Fibroblast of peridontal ligament (primary cell): ENCODE measurements around the gene MORN5.

Source experiments
- DNase-seq: peaks from one replicate; pipeline ENCODE4 v3.0.0-alpha.2; 2010; ENCODE audit errors: extremely low read depth

The MORN5 gene

GRCh38 chr9:122191584-122191983, 31.9 kb downstream of the MORN5 start:
- DNase-seq = no peak

GRCh38 chr9:122192261-122192875, 32.7 kb downstream of the MORN5 start:
- DNase-seq = no peak

GRCh38 chr9:122192914-122193525, 33.3 kb downstream of the MORN5 start:
- no peak for DNase-seq

GRCh38 chr9:122193651-122194050, 33.9 kb downstream of the MORN5 start:
- DNase-seq = no peak

- DNase-seq = no peak
Observed at GRCh38 chr9:122195875-122196274, 36.2 kb downstream of the MORN5 start.

DNA sequence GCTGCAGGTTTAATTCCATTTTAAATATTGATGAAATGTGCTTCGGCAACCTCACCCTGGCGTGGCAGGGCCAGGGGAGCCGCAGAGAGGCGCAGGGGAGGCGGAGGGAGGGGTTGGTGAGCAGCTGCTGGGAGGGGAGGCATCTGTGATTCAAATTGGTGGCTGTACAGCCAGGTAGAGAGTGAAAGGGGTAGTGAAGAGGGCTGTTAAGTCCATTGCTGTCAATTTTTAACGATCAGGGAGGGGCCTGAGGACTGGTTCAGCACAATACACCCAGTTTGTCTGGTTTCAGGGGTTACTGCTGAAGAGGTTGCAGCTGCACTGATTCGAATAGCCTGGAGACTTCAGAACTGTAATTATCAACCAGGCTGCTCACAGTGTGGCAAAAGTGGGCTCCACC, 37.7 kb downstream of the MORN5 start:
- DNase-seq = no peak

- no peak for DNase-seq
Observed at GRCh38 chr9:122197882-122198281, 38.2 kb downstream of the MORN5 start.

DNA sequence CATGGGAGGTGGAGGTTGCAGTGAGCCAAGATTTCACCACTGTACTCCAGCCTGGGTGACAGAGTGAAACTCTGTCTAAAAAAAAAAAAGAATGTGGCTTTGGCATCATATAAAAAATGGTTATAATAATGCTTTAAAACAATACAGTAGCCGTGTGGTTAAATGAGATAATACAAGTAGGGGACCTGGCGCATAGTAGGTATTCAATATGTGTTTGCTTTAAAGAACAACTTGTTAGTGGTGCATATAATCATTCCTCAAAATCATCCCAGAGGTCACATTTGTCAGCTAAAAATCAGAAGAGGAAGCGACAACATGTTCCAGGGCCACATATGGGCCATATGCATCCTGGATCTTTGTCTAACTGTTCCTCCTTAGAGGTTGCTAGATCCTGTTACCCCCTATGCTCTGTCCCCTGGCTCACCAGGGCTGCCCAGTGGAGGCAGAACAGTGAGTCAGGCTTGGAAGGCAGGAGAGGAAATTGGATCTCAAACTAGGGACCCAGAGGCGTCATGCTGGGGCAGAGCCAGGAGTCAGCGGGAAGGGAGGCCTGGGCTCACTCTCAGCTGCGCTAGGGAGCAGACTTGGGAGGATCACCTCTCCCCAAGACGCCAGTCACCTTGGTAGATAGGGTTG, 41.4 kb downstream of the MORN5 start:
- peak; percentile 67 for DNase-seq

GRCh38 chr9:122201641-122202040, 41.9 kb downstream of the MORN5 start:
- peak; percentile 51 for DNase-seq

DNA sequence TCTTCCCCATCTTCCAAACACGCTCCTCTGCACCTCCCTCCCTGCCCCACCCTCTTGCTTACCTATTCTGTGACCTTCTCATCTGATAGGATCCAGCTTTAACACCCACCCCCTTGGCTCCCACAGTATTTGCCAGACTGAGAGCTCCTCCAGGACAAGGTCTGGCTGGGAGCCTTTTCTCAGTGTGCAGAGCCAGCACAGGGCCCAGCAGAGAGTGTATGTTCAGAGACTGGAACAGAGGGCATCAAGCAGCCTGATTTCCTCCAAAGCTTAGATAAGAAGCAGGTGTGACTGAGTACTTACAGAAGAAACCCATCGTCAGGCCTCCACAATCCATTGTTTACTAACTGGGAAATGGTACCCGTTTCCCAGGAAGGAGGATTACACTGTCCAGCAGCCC, 42.4 kb downstream of the MORN5 start:
- DNase-seq = no peak

- DNase-seq = no peak
Observed at GRCh38 chr9:122204055-122204454, 44.3 kb downstream of the MORN5 start.

DNA sequence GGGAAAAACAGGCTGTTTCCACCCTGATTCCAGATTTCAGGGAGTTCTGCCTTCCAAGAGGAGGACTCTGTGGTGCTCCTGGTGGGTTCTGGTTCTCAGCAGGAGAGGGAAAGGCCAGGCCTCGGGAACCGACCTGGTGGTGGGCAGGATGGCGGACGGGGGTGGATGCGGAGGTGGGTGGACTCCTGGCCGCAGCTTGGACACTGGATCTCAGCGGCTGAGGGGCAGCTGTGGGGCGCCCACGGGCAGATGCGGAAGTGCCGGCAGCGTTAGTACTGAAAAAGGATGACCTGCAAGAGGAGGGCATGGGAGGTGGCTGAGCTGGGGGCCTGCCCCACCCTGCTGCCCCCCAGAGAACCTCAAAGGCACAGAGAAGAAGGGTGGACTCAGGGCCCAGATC, 44.8 kb downstream of the MORN5 start:
- no peak for DNase-seq

GRCh38 chr9:122205176-122205575, 45.5 kb downstream of the MORN5 start:
- DNase-seq = no peak

DNA sequence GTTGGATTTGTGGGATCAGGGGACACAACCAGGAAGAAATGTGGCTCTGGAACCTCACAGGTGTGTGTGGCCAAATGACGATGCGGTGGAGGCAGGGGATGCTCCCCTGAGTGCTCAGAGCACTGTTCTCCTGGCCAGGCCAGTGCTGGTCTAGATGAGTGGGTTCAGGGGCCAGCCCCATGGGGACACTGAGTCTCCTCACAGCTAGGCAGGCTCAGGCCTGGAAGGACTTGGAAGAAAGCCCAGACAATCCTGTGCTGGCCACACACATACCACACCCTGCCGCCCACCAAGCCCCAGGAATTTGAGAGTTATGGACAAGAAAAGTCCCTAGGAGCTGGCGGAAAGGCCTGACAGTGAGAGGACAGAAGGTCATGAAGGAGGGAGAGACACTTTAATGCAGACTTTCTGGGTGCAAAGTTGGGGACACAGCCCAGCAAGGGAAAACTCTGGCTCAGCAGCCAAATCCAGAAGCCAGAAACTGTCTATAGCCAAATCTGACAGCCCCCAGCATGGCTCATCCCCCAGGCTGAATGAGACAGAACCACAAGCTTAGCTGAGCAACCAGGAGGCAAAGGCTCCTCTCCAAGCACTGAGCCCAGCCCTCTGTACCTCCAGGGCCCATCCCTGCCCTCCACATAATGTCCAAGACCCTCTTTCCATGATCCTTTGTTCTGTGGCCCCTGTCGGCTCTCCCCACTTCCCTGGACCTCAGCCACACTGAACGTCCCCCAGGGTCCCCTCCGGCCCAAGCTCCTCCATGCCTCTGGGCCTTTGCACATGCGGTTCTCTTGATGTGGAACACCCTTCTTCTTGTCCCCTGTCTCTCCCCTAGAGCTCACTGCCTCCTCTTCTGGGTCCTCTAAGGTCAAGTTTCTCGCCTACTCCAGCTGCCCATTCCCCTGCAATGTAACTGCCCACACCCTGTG, 46.7 kb downstream of the MORN5 start:
- DNase-seq = peak; percentile 87

- DNase-seq = no peak
Observed at GRCh38 chr9:122207096-122207495, 47.4 kb downstream of the MORN5 start.

DNA sequence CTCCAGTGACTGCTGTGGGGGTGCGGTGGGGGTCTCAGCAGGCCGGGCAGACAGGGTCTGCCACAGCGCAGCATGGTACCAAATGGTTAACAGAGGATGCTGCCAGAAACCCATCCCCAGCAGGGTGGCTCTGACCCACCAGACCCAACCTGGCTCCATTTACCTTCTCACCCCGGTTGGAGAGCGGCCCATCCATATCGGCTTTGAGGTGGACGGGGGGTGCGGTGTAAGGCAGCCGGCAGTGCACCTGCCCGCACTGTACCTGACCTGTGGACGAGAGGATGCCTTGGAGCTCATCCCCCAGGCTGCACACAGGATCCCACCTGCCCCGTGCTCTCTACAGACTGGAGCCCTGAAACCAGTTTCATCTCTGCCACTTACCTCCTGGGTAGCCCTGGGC, 49.7 kb downstream of the MORN5 start:
- DNase-seq = no peak

DNA sequence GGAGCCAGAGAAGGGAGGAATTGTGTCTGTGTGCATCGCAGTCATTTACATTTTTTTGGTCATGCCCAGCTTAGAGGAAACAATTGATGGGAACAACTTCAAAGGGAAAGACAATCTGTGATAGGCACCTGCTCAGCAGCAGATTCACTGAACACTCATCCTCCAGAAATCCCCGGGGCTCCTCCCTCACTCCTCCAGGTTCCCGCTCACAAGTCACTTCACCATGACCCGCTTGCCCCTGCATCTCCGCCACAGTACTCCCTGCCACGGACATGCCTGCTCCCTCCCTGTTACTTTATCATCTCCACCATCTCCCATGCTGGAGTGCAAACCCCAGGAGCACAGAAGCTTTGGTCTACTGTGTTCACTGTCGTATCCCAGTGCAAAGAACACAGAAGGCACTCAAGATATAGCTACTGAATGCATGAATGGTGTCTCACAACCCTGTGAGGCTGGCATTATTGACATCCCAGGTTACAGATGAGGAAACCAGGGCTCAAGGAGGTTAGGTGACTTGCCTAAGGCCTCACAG, 52.8 kb downstream of the MORN5 start:
- no peak for DNase-seq

GRCh38 chr9:122213102-122213588, 53.4 kb downstream of the MORN5 start:
- no peak for DNase-seq

GRCh38 chr9:122213589-122214413, 54.1 kb downstream of the MORN5 start:
- DNase-seq = no peak

- no peak for DNase-seq
Observed at GRCh38 chr9:122214507-122214906, 54.8 kb downstream of the MORN5 start.

DNA sequence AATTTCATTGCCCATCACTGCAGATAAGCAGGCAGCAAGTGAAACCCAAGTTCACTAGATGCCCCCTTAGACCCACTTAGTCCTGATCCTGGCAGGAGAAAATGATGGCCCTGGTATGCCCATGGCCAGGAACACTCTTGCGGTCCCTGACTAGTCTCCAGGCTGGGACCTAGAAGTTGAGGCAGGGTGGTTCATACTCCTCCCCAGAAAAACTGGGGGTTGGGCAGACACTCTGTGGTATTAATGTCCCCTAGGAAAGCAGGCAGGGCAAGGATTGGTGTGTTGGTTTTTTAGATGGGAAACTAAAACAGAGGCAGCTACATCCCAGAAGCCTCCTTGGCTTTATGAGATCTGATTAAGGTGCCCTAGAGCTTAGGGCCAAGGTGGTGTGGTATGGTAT, 56.0 kb downstream of the MORN5 start:
- no peak for DNase-seq
